ENCODE measurements around the gene NLGN2. TPM values are rescaled to one million over a fixed set of nuclear protein-coding genes. Genes with fewer than 3 reads are reported as not detected.
"Not testable (repeated sequence)": the region's sequence is repeated elsewhere in the genome, so short reads cannot be mapped to it uniquely, and the experiment has no call there.

Gene NLGN2
- total RNA-seq: 45.2 to 49.8 TPM (median 46.7 TPM) in 3 replicates
- long read RNA-seq, full-length matches to known transcripts: 1 of 8 reads
- long read RNA-seq, partial matches to known transcripts: 0 of 8 reads
- long read RNA-seq, other reads (novel, unspliced or antisense): 7 of 8 reads

DNA sequence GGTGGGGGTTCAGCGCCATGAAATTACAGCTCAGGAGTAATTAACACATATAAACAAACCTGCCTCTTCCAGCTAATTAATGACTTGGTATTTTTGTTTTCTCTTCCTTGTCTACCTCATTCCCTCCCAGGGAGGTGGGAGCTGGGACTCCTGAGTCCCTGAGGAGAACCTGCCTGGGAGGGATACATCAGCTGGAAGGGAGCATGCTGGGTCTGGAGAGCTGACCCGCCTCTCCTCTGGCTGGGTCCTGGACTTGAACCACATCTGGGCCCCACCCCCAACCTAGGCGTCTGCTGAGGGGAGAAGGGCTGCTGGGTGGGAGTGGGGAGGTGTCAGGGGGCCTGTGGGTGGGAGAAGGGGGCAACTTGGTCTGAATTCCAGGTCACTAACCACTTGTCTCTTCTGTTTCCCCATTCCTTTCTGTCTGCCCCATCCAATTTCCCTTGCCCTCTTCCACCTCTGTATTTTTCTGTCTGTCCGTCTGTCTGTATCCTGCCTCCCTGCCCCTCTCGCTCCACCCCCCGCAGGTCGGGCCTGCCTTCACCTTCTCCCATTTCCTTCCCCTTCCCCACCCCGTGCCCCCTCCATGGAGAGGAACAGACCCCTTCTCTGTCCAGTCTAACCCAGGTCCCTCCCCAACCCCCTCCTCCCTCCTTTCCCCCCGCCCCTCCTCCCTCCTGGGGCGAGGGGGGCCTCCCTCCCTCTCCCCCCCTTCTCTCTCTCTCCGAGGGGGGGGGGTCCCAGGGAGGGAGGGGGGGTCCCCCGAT lies at the start of gene NLGN2:
TSS of gene NLGN2 (plus strand) at position 361 of the 767 bp plus-strand sequence. CDS start 411 bp downstream, outside the sequence.
- Mint-ChIP-seq H3K27ac (ENCODE audit: unreplicated experiment) (peak within 1 kb of the TSS; percentile 54), H3K9me3 (ENCODE audit: low read depth) (no peaks in the 10 kb centered on the region), H3K4me1 (ENCODE audit: low read depth) (peaks cover 24% of the 10 kb centered on the region), H3K4me3 (ENCODE audit: unreplicated experiment) (no peak within 1 kb of the TSS), H3K27me3 (ENCODE audit: low read depth) (no peaks in the 10 kb centered on the region), H3K36me3 (ENCODE audit: low read depth) (peaks cover 21% of the 10 kb centered on the region)
- TF ChIP-seq, protein P1, sequence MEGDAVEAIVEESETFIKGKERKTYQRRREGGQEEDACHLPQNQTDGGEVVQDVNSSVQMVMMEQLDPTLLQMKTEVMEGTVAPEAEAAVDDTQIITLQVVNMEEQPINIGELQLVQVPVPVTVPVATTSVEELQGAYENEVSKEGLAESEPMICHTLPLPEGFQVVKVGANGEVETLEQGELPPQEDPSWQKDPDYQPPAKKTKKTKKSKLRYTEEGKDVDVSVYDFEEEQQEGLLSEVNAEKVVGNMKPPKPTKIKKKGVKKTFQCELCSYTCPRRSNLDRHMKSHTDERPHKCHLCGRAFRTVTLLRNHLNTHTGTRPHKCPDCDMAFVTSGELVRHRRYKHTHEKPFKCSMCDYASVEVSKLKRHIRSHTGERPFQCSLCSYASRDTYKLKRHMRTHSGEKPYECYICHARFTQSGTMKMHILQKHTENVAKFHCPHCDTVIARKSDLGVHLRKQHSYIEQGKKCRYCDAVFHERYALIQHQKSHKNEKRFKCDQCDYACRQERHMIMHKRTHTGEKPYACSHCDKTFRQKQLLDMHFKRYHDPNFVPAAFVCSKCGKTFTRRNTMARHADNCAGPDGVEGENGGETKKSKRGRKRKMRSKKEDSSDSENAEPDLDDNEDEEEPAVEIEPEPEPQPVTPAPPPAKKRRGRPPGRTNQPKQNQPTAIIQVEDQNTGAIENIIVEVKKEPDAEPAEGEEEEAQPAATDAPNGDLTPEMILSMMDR (IDR thresholded peaks at IDR 0.05): no peak
- DNase-seq (ENCODE audit: low spot score): no peak

DNA sequence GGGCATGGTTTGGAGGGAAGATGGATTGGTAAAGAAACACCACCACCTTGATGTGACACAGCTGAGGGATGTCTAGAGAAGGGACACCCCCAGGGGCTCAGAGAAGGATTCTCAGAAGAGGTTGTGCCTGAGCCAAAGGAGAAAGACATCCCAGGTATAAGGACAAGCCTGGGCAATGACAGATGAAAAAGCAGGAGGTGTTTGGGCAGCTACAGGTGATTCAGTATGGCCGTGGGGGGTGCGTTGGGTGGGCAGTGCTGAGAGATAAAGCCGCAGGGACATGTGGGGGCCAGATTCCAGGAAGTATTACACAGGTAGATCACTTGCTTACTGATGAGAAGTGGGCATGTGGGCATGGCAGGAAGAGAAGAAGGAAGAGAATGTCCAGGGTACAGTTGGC lies 45.7 kb upstream of the NLGN2 start:
- H3K9me3 Mint-ChIP-seq (ENCODE audit: low read depth): no peaks in the 10 kb centered on the region
- TF ChIP-seq, protein P1 (IDR thresholded peaks at IDR 0.05): no peak
- no peaks in the 10 kb centered on the region for H3K27me3 Mint-ChIP-seq (ENCODE audit: low read depth)

DNA sequence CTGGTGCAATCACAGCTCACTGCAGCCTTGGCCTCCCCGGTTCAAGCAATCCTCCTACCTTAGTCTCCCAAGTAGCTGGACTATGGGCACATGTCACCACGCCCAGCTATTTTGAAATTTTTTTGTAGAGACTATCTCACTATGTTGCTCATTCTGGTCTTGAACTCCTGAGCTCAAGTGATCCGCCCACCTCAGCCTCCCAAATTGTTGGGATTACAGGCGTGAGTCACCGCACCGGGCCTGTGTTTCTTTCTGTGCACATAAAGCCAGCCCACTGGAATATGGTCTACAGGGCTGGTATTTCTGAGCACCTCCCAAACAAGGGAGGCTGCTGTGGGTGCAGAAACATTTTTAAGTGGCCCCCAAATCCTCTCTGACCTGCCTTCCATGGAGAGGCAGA lies 44.3 kb upstream of the NLGN2 start:
- TF ChIP-seq, protein P1 (IDR thresholded peaks at IDR 0.05): no peak
- no peaks in the 10 kb centered on the region for H3K27me3 Mint-ChIP-seq (ENCODE audit: low read depth)
- no peak overlapping the region for H3K27ac Mint-ChIP-seq (ENCODE audit: unreplicated experiment)
- H3K4me3 Mint-ChIP-seq (ENCODE audit: unreplicated experiment): no peak overlapping the region
- H3K36me3 Mint-ChIP-seq (ENCODE audit: low read depth): peaks cover 2% of the 10 kb centered on the region
- no peaks in the 10 kb centered on the region for H3K4me1 Mint-ChIP-seq (ENCODE audit: low read depth)
- H3K9me3 Mint-ChIP-seq (ENCODE audit: low read depth): no peaks in the 10 kb centered on the region
- no peak for DNase-seq (ENCODE audit: low spot score)

More for the DNA sequence above, 45.7 kb upstream of the NLGN2 start:
- H3K27ac Mint-ChIP-seq (ENCODE audit: unreplicated experiment): no peak overlapping the region
- no peak overlapping the region for H3K4me3 Mint-ChIP-seq (ENCODE audit: unreplicated experiment)
- H3K4me1 Mint-ChIP-seq (ENCODE audit: low read depth): no peaks in the 10 kb centered on the region
- H3K36me3 Mint-ChIP-seq (ENCODE audit: low read depth): no peaks in the 10 kb centered on the region
- DNase-seq (ENCODE audit: low spot score): no peak

DNA sequence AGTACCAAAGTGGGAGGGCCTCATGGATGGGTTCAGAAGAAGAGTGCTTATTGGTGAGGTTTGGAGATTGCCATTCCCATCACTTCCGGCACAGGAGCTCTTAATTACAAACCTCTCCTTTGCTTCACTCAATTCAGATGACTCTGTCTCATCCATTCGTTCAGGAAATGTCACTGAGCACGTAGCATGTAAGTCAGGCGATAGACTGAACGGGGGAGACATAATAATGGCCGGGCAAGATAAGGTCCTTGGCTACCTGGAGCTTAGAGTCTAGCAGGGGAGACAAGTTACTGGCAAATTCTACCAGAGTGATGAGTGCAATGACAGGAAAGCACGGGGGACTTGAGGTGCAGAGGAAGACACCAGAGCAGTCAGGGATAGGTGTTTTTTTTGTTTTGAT lies 41.7 kb upstream of the NLGN2 start:
- H3K36me3 Mint-ChIP-seq (ENCODE audit: low read depth); H3K9me3 Mint-ChIP-seq (ENCODE audit: low read depth): not testable (repeated sequence)

DNA sequence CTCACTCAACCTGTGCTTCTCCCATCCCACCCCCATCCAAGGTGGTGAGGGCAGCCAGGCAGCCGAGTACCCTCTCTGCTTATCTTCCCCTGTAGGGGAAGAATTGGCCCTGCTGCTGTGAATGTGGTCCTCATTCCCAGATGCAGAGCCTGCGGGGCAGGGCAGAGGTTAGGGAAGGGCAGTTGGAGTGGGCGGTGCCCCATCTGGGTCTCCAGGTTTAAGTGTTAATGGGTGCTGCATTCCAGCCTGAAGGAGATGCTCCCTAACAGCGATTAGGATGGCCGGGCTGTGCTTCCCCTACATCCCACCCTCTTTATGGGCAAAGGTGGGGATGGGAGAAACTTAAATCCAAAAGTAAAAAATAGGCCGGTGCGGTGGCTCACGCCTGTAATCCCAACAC lies 40.6 kb upstream of the NLGN2 start:
- Mint-ChIP-seq H3K4me1 (ENCODE audit: low read depth) (no peaks in the 10 kb centered on the region), H3K36me3 (ENCODE audit: low read depth) (peaks cover 2% of the 10 kb centered on the region), H3K9me3 (ENCODE audit: low read depth) (no peaks in the 10 kb centered on the region), H3K27ac (ENCODE audit: unreplicated experiment) (no peak overlapping the region), H3K4me3 (ENCODE audit: unreplicated experiment) (no peak overlapping the region), H3K27me3 (ENCODE audit: low read depth) (peaks cover 10% of the 10 kb centered on the region)
- TF ChIP-seq, protein P1 (IDR thresholded peaks at IDR 0.05): no peak
- no peak for DNase-seq (ENCODE audit: low spot score)

More for the DNA sequence above, 41.7 kb upstream of the NLGN2 start:
- H3K4me1 Mint-ChIP-seq (ENCODE audit: low read depth); H3K27ac Mint-ChIP-seq (ENCODE audit: unreplicated experiment); H3K4me3 Mint-ChIP-seq (ENCODE audit: unreplicated experiment); DNase-seq (ENCODE audit: low spot score): not testable (repeated sequence)
- H3K27me3 Mint-ChIP-seq (ENCODE audit: low read depth): peaks cover 10% of the 10 kb centered on the region
